ENCODE measurements around the gene ROBO2.

ROBO2 gene

DNA sequence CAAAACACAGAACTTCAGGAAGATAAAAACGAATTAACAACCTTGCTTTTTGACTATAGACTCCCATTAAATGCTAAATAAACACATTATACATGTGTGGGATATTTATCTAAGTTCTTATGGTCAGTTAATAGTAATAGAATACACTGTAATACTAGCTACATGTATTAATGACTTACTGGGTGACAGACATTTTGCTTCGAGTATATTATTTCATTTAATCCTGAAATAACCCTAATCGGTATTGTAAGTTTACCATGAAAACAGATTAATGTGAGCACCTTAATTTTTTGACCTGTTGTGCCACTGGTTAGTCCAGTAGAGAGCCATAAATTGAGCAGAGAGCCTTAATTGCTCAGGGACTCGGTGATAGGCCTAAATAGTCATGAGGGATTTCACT lies 151.1 kb downstream of the ROBO2 start:
- DNase-seq (ENCODE audit: low read depth): no peak

DNA sequence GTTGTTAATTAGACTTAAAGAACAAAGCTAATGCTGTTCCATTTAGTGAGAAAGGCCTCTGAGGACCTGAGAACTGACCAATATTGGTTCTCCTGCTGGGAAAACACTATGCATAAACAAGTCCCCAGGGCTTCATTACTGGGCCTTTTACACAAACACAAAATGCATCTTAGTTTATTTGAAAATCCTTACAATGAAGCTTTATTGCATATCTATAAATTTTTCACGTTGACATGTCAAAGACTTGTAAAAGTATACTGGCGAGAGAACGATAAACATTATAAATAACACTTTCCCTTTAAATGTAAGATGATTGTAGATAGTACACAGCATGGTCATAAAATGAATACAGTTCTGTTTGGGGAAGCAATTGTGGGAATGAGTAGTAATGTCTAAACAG lies 151.7 kb downstream of the ROBO2 start:
- no peak for DNase-seq (ENCODE audit: low read depth)

DNA sequence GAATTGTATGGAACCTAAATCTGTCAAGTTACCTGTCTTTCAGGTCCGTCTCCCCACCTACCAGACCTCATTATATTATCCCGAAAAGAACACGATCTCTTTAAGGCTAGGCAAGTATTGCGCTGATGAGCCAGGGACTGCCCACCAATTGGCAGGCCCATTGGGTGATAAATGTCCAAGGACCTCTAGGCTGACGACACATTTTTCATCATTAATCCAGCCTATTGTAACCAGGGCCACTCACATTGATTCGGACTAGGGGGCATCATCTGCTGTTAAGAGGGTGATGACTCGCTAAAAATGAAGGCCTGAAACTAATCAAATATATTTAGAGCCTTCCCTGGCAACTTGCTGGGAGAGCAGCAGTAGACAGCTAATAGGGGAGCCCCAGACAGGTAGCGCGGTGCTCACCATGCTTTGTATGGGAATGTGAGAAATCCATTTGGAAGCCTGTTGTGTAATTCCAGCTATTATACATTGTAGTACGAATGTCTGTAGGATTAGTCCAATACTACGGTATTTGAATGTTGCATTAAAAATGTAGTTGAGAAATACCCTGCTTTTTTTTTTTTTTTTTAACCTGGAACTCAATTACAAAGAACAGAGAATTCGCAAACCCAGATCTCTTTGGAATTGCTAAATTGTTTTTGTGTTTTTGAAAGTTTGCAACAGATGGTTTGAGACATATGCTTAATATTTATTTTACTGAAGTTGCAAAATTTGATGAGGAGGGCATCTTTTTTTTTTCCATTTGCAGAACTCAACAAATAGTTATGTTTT lies 156.1 kb downstream of the ROBO2 start:
- DNase-seq (ENCODE audit: low read depth): peak; percentile 28

DNA sequence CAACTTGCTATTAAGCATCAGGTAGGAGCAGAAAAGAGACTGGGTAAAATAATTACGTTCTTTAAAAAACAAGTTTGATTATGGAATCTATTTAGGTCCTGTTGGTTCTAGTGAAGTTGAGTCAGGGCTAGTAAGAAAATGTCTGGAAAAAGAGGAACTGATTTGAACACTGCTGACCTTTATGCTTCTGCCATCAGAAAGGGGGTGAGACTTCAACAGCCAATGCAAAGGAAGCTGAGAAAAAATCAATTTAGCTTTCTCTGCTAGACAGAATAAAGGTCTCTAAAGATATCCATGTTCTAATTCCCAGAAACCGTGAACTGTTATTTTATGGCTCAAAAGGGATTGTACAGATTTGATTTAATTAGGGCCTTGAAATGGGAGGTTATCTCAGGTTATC lies 157.5 kb downstream of the ROBO2 start:
- DNase-seq (ENCODE audit: low read depth): no peak

DNA sequence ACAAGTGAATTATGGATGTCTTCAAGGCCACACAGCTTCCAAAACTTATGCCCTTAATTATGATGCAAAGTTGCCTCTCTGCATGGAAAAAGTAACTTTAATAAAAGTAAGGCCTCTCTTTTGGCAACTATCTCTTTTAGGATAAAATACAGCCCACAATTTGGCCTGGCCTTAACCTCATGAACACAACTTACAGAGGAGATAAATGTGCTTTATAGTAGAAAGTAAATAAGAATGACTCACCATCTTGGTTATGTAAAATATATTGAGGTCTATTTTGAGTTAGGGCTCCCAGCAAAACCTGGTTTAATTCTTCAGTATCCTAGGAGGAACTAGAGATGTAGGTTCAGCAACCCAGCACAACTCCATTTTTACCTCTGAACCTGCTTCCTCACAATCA lies 164.0 kb downstream of the ROBO2 start:
- peak; percentile 32 for DNase-seq (ENCODE audit: low read depth)

DNA sequence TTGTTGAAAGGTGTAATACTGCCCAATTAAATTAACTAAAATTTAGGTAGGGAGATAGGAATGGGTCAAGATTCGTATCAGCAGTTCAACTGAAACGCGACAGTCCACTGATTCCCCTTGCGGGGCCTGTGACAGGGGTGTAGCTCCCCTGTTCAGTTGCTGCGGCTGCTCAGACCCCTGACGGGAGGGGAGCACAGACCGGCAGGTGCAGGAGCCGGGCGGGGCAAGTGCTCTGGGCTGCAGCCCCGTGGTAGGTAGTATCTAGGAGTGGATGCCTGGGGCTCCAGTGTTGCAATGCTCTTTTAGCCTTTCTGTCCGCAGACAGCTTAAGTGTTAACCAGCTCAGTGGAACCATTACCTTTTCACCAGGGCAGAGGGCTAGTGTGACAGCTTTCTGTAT lies 164.9 kb downstream of the ROBO2 start:
- no peak for DNase-seq (ENCODE audit: low read depth)

DNA sequence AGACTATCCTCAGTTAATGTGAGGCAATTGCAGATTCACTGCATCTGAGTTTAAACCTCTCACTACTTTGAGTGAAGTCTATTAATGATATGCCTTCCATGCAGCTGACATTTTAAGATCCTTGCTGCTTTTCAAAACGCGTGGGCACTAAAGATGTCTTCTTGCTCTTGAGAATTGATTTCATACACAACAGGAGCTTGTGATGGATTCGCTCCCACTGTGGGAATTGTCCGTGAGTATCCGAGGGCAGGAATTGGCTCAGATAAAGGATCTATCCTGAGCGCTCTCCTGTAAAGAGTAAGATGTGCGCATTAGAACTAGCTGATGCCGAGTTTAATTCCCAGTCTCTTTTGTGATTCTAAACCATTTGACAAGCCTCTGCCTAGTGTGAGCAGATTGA lies 167.9 kb downstream of the ROBO2 start:
- DNase-seq (ENCODE audit: low read depth): no peak

DNA sequence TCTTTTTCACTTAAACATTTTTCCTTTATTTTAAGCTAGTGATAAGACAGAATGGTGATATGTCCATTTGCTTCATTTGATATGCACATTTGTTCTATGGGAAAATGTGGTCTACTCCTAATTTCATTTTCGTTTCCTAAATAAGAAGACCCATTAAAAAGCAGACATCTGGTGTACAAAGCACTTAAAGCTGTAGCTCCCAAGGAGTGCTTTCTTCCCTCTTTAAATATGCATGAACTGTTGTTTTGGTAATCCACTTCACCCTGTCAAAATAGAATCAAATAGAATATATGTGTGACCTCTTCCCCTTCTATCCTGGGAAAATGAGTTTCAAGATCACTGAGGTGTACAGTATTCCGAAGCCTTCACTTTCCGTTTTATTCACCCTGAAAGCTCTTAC lies 182.8 kb downstream of the ROBO2 start:
- no peak for DNase-seq (ENCODE audit: low read depth)

DNA sequence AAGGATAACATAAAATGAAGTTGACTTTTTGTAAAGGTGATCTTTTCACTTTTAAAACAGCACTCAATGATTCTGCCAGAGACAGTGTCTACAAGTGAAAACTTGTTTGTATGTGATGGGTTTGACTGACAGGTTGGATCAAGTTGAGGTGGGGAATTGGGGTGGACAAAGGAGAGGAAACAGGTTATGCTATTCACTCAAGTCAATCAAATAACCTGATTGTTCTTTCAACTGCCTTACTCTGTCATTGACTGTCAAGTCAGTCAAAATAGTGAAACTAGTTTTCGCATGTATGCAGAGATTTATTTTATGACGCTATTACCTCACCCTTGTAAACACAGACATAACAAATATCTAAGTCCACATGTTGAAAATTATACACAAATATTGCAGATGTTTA lies 187.7 kb downstream of the ROBO2 start:
- DNase-seq (ENCODE audit: low read depth): no peak

DNA sequence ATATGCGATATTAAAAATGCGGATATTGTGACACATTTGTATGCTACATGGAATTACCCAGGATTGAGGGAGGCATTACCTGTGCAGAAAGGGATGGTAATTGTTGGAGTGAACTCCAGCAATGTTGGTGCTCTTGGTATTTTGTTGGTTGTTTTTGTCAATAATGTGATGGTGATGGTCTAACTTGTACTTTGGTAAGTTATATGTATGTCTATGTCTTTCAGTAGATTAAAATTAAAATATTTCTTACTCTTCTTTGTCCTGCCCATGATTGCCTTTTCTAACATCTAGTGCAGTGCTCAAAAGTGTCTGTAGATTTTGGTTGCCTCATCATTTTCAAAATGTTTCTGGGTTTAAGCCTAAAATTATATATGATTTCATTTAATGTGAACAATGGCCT lies 192.7 kb downstream of the ROBO2 start:
- DNase-seq (ENCODE audit: low read depth): no peak

DNA sequence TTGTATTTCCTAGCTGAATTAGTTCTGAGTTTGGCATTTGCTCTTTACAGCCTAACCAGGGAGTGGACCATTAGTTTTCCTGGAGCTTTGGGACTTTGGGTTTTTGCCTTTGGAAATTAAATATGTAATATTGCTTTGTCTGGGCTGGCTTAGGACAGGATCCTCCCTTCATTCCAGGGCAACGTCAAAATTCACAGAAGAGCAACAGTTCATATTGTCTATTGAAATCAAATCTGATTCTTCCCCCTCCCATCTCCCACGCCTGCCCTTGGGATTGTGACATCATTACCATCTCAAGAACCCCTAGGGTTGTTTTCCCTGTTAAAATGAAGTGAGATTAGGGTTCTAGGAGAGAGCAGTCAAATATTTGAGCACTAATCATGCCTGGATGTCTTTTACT lies 194.1 kb downstream of the ROBO2 start:
- DNase-seq (ENCODE audit: low read depth): no peak

DNA sequence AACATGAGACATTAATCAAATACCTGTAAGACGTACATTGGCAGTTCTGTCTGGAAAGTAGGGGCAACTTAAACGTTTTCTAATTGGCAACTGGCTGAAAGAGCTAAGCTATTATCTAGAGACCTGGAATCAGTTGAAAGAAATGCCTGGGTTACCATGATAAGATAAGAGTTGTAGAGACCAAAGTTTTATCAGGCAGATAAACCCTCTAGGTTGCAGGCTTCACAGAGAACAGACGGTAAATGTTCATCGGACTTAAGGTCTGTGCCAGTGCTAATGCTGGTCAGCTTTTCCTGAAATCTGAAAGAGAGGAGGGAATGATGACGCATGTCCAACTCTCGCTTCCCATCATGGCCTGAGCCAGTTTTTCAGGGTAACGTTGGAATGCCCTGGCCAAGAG lies 196.2 kb downstream of the ROBO2 start:
- DNase-seq (ENCODE audit: low read depth): no peak

DNA sequence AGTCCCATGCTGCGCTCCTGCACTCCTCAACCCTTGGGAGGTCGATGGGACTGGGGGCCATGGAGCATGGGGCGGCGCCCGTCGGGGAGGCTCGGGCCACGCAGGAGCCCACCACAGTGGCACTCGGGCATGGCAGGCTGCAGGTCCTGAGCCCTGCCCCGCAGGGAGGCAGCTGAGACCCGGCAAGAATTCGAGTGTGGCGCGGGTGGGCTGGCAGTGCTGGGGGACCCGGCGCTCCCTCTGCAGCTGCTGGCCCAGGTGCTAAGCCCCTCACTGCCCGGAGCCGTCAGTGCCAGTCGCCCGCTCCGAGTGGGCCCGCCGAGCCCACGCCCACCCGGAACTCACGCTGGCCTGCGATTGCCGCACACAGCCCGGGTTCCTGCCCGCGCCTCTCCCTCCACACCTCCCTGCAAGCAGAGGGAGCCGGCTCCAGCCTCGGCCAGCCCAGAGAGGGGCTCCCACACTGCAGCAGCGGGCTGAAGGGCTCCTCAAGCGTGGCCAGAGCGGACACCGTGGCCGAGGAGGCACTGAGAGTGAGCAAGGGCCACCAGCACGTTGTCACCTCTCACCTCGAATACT lies 200.3 kb downstream of the ROBO2 start:
- DNase-seq (ENCODE audit: low read depth): no peak

DNA sequence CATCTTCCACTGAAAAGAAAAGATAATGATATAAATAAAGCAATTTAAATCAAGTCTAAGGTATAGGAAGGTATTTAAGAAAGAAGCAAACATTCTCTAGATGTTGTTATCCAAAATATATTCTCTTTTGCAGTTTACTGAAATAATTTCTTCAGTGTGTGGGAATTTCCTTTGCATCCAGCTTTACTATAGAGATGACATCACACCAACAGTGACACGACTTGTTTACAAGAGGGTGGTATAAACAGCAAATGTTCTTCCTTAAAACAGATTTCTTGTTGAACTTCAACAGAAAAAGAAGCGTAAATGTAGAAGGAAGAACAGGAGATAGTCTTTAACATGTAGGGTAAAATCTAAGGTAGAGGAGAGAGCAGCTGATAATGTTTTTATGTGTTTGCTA lies 202.5 kb downstream of the ROBO2 start:
- no peak for DNase-seq (ENCODE audit: low read depth)

DNA sequence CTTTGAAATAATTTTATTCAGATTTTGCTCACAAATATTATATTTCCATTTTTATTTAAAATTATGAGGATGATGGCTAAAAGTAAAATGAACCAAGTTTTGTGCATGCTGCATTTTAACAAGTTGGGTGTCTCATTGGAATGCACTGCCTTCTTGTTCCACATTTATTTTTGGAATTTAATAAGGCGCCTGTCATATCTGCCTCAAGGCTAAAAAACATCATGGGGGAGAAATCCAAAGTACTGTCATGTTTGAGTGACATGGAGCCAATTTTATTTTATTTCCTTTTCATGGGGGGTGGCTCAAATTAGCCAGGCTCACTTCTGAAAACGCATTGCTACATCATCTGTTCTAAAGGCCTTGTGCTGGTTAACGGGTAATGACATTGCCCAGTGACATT lies 205.1 kb downstream of the ROBO2 start:
- DNase-seq (ENCODE audit: low read depth): no peak

DNA sequence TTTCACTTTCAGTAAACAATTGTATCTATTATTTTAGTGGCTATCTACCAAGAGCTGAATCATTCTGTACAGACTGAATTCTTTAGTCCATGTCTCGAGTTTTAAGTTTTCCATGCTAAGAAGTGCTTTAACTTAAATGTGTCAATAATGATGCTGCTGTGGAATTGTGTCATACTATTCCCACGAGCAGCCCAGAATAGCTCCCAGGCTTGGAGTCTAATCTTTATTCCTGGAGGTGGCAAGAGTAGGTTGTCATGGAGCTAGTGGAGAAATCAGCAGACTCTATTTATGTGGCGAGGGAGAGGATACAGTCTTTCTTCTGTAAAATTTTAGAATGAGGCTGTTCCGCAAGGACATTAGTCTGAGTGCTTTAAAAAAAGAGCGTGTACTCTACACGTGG lies 207.2 kb downstream of the ROBO2 start:
- peak; percentile 41 for DNase-seq (ENCODE audit: low read depth)

DNA sequence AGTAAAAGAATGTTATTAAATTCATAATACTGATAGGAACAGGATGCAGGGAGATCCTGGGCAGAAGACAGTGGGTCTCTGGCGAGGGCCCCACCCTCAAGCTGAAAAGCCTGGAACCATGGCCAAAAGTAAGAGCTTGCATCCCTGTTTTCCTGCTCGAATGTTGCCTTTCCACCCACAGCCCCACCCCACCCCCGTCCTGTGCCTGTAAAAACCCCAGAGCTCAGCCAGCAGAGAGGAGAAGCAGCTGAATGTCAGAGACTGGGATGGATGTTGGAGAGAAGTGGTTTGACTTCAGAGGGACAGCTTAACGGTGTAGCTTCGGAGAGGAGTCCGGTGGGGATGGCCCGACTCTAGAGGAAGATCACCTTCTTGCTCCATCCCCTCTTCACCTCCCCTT lies 207.9 kb downstream of the ROBO2 start:
- DNase-seq (ENCODE audit: low read depth): no peak

DNA sequence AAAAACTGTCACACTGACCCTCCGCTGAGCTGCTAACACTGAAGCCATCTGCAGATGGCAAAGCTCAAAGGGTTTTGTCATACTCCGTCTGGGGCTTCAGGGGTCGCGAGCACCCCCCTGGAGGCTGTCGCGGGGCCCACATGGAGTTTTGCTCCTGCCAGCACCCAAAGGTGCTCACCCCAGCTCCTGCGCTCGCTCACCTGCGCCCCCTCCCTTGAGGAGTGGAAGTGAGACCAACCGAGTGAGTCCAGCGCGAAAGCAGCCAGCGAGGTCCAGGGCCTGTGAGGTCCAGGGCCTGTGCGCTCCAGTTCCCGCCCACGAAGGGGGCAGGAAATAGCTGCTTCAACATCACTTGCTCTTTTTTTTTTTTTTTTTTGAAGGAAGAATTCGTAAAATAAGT lies 208.5 kb downstream of the ROBO2 start:
- DNase-seq (ENCODE audit: low read depth): no peak

DNA sequence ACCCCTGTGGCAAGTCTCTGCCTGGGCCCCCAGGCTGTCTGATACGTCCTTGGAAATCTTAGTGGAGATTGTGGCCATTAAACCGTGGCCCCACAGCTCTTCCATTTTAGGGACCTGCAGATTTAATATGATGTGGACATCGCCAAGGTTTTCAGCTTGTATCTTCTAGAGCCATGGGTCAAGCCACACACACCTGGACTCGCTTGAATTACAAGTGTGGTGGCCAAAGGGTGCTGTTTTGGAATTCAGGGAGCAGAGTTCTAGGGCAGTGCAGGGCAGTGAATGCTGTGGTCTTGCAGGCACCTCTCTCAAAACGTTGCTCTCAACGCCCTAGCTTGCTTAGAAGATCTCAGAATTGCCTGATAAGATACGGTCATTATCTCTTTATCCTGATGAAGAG lies 211.2 kb downstream of the ROBO2 start:
- DNase-seq (ENCODE audit: low read depth): no peak

DNA sequence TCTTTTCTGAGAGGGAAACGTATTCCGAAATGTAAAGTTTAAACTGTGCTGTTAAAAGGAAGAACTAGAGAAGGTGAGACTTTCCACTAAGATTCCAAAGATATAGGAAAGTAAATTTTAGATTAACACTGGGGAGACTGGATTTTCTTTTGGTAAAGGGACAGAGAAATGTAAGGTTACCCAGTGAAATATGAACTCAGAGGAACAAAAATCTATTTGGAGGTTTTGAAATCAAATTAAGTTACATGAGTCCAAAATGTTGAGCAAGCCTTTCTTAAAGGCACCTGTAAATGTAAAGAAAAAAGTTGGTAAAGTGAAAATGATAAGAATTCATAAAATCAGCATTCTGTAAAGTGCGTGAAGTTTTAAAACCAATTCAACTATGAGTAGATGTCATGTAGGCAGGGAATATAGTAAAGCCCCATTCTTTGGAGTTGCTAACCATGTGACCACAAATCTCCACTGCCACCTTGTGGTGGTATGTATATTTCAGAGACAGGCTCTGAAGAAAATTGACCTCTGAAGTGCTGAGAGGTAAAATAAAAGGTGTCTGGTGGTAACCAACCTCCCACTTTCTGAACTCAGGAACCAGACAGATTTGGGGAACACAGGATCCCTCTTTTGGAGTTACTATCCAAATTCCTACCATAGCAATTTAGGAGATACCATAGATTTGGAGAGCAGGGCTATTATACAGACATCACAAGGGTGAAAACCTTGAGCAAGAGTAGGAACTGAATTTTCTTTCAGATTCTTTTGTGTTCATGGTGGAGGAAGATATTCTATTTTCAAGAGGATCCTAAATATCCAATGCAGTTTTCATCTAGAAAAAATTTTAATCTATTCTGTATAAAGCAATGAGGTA lies 215.3 kb downstream of the ROBO2 start:
- peak; percentile 70 for DNase-seq (ENCODE audit: low read depth)

DNA sequence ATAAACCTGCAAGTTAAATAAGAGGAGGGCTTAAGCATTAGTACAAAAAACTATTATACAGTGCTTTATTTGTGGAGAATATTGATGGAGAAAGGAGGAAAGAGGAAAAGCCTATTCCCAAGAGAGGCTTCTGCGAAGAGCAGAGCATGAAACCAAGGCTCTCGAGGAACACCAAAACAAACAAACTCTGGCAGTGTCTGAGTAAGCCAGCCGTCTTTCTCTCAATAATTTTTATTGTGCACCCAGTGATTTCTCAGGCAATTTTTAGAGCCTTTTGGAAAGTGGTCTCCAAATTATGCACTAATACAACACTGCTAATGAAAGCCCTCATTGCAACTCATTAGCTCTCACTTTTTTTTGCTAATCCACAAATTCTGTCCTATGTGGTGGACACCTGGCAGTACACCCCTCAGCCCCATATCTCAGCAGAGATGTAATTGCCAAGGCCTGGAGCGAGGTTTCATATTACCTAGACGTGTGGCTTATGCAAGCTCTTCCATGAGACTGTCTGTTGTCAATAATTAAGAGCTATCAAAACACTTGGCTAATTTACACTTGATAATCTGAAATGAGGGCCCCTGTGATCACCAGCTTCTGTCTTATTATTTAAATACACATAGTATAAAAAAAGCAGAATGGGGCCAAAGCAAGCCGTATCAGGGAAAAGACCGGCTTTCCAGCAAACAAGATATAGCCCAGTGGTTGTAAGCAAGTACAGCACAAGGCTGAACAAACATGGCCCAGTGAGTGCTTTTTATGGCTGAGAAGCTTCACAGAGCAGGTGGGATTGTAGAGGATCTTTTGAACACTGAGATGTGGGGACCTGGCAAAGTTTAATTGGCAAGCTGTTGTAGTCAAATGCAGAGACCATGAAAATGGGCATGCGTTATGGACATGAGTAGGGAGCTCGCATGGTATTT lies 216.9 kb downstream of the ROBO2 start:
- DNase-seq (ENCODE audit: low read depth): no peak

DNA sequence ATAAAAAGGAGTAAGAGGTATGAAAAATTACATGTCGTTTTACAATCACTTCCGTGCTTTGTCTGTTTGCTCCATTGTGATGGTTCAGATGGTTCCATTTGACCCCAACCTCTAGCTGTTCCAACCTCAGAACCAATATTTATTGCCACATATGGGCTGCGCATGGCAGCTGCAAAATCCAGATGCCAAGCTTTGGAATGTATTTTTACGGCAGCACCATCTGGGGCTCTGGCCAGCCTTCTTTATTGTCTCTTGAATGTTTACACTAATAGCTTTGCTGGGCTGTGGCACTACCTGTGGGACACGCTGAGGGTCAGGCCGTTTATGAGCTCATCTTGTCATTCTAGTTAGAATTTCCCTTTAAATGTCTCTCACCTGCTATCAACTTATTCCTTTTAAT lies 219.8 kb downstream of the ROBO2 start:
- DNase-seq (ENCODE audit: low read depth): no peak

All from iris pigment epithelial cell (primary cell).